Cardiac fibroblast (primary cell): ENCODE results near the gene ACIN1.

Source experiments
- DNase-seq, 2 donors: peaks; one replicate each; pipeline versions ENCODE4 v3.0.0 to v3.0.0-alpha.2; 2010; ENCODE audit warnings: low read depth in 2 of 2
- H3K4me3 ChIP-seq, 2 donors: replicated peaks in 1 of 2; 1 replicate in 1 of 2; 2 replicates in 1 of 2; pipeline ENCODE4 v1.5.1; 2011; ENCODE audit warnings: low read depth in 2 of 2, low read length in 2 of 2, mild to moderate bottlenecking in 2 of 2, moderate library complexity in 1 of 2
- TF ChIP-seq, protein P1 (sequence below): IDR thresholded peaks from one replicate; pipeline ENCODE4 v1.5.1; 2011; ENCODE audit warnings: low read depth, mild to moderate bottlenecking, low read length, inconsistent platforms

ACIN1 gene

DNA sequence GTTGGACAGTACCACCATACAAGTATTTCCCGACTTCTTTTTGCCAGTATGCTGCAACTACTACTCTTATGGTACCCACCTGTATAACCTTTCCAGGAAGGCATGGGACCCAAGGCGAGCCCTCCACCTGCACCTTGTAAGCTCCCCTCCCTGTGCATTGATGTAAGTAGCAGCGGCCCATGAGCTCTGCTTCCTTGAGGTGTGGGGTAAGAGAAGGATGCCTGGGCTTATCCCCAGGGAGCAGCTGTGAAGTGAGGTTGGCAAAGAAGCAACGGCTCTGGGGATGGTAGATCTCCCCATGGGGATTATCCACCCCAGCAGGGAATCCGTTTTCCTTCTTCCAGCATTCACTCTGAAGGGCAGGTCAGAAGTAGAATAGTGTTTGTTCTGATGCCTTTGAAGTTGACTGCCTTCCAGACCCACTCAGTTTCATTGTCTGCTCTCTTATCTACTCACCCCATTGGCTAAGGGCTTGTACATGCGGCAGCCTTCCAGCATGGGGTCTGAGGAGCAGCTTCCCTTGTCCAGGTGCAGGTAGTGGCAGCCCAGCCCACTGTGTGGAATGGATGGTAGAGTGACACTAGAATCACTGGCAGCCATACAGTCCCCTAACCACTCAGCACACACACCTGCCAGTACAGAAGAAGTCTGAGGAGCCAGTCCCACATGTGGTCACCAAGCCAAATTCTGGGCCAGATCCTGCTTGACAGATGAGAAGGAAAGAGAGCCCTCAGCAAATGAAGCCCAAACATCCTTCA lies 6.5 kb upstream of the ACIN1 start:
- H3K4me3 ChIP-seq: no peak overlapping the region
- TF ChIP-seq, protein P1, sequence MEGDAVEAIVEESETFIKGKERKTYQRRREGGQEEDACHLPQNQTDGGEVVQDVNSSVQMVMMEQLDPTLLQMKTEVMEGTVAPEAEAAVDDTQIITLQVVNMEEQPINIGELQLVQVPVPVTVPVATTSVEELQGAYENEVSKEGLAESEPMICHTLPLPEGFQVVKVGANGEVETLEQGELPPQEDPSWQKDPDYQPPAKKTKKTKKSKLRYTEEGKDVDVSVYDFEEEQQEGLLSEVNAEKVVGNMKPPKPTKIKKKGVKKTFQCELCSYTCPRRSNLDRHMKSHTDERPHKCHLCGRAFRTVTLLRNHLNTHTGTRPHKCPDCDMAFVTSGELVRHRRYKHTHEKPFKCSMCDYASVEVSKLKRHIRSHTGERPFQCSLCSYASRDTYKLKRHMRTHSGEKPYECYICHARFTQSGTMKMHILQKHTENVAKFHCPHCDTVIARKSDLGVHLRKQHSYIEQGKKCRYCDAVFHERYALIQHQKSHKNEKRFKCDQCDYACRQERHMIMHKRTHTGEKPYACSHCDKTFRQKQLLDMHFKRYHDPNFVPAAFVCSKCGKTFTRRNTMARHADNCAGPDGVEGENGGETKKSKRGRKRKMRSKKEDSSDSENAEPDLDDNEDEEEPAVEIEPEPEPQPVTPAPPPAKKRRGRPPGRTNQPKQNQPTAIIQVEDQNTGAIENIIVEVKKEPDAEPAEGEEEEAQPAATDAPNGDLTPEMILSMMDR: no peak
- no peak for DNase-seq

GRCh38 chr14:23099212-23099861 lies 4.4 kb upstream of the ACIN1 start:
- H3K4me3 ChIP-seq: no peak overlapping the region
- TF ChIP-seq, protein P1: no peak
- DNase-seq: no peak

- TF ChIP-seq, protein P1: no peak
- DNase-seq: no peak
- no peak overlapping the region for H3K4me3 ChIP-seq
Observed at GRCh38 chr14:23097786-23098185, 2.9 kb upstream of the ACIN1 start.

GRCh38 chr14:23095196-23096108 lies 516 bp upstream of the ACIN1 start, which contains the start of gene C14orf119:
Gene C14orf119 (plus strand): TSS chr14:23095505. CDS start chr14:23097659, 2,154 bp downstream.
- H3K4me3 ChIP-seq: peak within 1 kb of the TSS; percentile 86 to 95
- TF ChIP-seq, protein P1: no peak
- DNase-seq: peak; percentile 100

DNA sequence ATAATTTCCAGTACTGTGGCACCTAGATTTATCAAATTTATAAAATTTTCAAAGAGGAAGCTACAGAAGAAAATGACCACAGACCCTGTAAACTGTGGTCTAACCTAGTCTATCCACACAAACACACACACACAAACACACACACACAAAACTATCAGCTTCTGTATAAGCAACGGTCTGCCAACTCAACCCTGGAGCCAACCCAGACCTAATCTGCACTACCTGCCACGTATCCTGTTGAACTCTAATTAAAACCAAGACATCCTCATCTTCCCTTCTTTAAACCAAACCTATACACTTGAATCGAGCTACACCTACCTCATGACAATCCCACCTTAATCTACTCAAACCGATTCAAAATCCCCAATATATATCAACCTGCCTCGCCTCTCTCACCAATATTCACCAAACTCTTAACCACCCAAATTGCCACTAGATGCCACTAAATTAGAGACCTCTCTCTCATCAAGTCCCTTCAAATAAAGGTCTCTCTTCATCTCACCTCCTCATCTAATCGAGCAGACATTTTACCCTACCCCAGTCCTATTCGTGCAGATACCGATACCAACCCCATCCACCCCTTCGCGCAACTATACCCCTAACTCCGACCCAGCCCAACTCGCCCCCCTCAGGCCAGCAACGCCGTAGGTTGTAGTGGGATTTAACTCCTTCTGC lies 808 bp downstream of the ACIN1 start:
- TF ChIP-seq, protein P1: peak; percentile 28
- peak overlapping the region; percentile 86 to 95 for H3K4me3 ChIP-seq
- peak in 1 of 2 donors; percentile 14 for DNase-seq

DNA sequence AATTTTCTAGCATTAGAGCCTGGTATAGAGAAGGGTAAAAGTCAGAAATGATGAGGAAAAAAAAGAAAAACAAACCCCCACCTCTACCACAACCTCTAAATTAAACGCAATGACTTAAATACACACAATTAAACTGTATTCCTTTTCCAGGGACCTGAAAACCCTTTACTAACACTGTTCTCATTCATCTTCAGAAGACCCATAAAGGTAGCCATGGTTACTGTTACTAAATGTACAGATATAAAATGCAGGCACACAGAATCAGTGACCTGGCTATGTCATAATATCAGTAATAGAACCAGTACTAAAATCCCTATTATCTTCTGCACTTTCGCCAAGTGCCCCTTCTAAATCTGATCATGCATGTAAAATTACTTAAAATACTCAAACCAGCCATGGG lies 1.4 kb downstream of the ACIN1 start:
- TF ChIP-seq, protein P1: no peak
- H3K4me3 ChIP-seq: peak overlapping the region; percentile 86 to 95
- DNase-seq: no peak
